Measurements from ENCODE around the gene EXOC4.

The EXOC4 gene

GRCh38 chr7:133789974-133790373 lies 537.1 kb downstream of the EXOC4 start:
- H3K79me1 ChIP-seq (ENCODE audit: low read depth, low read length) = no peaks in the 10 kb centered on the region
- no peak overlapping the region for H4K8ac ChIP-seq (ENCODE audit: low read depth, low read length)
- no peak overlapping the region for H3K14ac ChIP-seq (ENCODE audit: low read length)
- H2BK15ac ChIP-seq (ENCODE audit: low read length) = no peak overlapping the region
- no peak overlapping the region for H3K18ac ChIP-seq (ENCODE audit: low read length)
- no peak overlapping the region for H2BK12ac ChIP-seq (ENCODE audit: low read length)
- no peaks in the 10 kb centered on the region for H3K9me3 ChIP-seq (replicated peaks in 1 of 2; ENCODE audit: control insufficient read depth in 2 of 2, insufficient read depth in 1 of 2, low read depth in 1 of 2, low read length in 2 of 2)
- H3K4me3 ChIP-seq (ENCODE audit: low read length in 2 of 2) = no peak overlapping the region
- H3K4ac ChIP-seq (ENCODE audit: low read length) = no peak overlapping the region
- H3K23ac ChIP-seq (ENCODE audit: low read depth, low read length, poor library complexity) = no peak overlapping the region
- DNase-seq (ENCODE audit: low spot score) = no peak
- no CpG with 5 or more reads among the region's 3 CpGs for WGBS, 2 donors (ENCODE audit: extremely low coverage in 2 of 2, insufficient read length in 2 of 2, insufficient replicate concordance in 1 of 2)
- no peak overlapping the region for H2BK120ac ChIP-seq (ENCODE audit: low read depth, low read length)
- H3K4me1 ChIP-seq (ENCODE audit: control insufficient read depth in 2 of 2, insufficient read depth in 1 of 2, low read depth in 1 of 2, low read length in 2 of 2) = peaks cover 0 to 3% of the 10 kb centered on the region in 2 donors
- no peaks in the 10 kb centered on the region for H3K36me3 ChIP-seq (replicated peaks in 1 of 2; ENCODE audit: control insufficient read depth in 2 of 2, insufficient read depth in 2 of 2, low read length in 2 of 2)
- no peak overlapping the region for H3K27ac ChIP-seq (replicated peaks; ENCODE audit: low read length)
- no peak overlapping the region for H2AK5ac ChIP-seq (ENCODE audit: low read depth, low read length)
- H3K4me2 ChIP-seq (ENCODE audit: insufficient read depth, low read length, poor library complexity, severe bottlenecking) = no peak overlapping the region
- no peak overlapping the region for H4K91ac ChIP-seq (ENCODE audit: low read depth, low read length, poor library complexity)
- H3K27me3 ChIP-seq (ENCODE audit: control insufficient read depth in 3 of 3, insufficient read depth in 3 of 3, low read depth in 1 of 3, low read length in 3 of 3) = no peaks in the 10 kb centered on the region
- no peak overlapping the region for H2AFZ ChIP-seq (ENCODE audit: low read length)
- no peak overlapping the region for H2BK5ac ChIP-seq (ENCODE audit: low read length)
- no peak overlapping the region for H3K9ac ChIP-seq (ENCODE audit: low read depth, low read length, poor library complexity)

- H2AK5ac ChIP-seq (ENCODE audit: low read depth, low read length) = no peak overlapping the region
- H3K27me3 ChIP-seq (ENCODE audit: control insufficient read depth in 3 of 3, insufficient read depth in 3 of 3, low read depth in 1 of 3, low read length in 3 of 3) = no peaks in the 10 kb centered on the region
- WGBS, 2 donors (ENCODE audit: extremely low coverage in 2 of 2, insufficient read length in 2 of 2, insufficient replicate concordance in 1 of 2) = 100% methylated on average over 1 of the region's 4 CpGs
- no peak overlapping the region for H2BK5ac ChIP-seq (ENCODE audit: low read length)
- no peaks in the 10 kb centered on the region for H3K9me3 ChIP-seq (replicated peaks in 1 of 2; ENCODE audit: control insufficient read depth in 2 of 2, insufficient read depth in 1 of 2, low read depth in 1 of 2, low read length in 2 of 2)
- H2BK120ac ChIP-seq (ENCODE audit: low read depth, low read length) = no peak overlapping the region
- no peak overlapping the region for H2BK15ac ChIP-seq (ENCODE audit: low read length)
- H2BK12ac ChIP-seq (ENCODE audit: low read length) = no peak overlapping the region
- H3K9ac ChIP-seq (ENCODE audit: low read depth, low read length, poor library complexity) = no peak overlapping the region
- no peak overlapping the region for H3K23ac ChIP-seq (ENCODE audit: low read depth, low read length, poor library complexity)
- H3K14ac ChIP-seq (ENCODE audit: low read length) = no peak overlapping the region
- H3K4me1 ChIP-seq (ENCODE audit: control insufficient read depth in 2 of 2, insufficient read depth in 1 of 2, low read depth in 1 of 2, low read length in 2 of 2) = peaks cover 0 to 3% of the 10 kb centered on the region in 2 donors
- H4K91ac ChIP-seq (ENCODE audit: low read depth, low read length, poor library complexity) = no peak overlapping the region
- H3K27ac ChIP-seq (replicated peaks; ENCODE audit: low read length) = no peak overlapping the region
- H3K79me1 ChIP-seq (ENCODE audit: low read depth, low read length) = no peaks in the 10 kb centered on the region
- H3K18ac ChIP-seq (ENCODE audit: low read length) = no peak overlapping the region
- H2AFZ ChIP-seq (ENCODE audit: low read length) = no peak overlapping the region
- no peak overlapping the region for H4K8ac ChIP-seq (ENCODE audit: low read depth, low read length)
- no peak for DNase-seq (ENCODE audit: low spot score)
- no peak overlapping the region for H3K4me3 ChIP-seq (ENCODE audit: low read length in 2 of 2)
- H3K36me3 ChIP-seq (replicated peaks in 1 of 2; ENCODE audit: control insufficient read depth in 2 of 2, insufficient read depth in 2 of 2, low read length in 2 of 2) = no peaks in the 10 kb centered on the region
- H3K4ac ChIP-seq (ENCODE audit: low read length) = no peak overlapping the region
- H3K4me2 ChIP-seq (ENCODE audit: insufficient read depth, low read length, poor library complexity, severe bottlenecking) = no peak overlapping the region
These were observed 538.0 kb downstream of the EXOC4 start for GRCh38 chr7:133790911-133791310.

DNA sequence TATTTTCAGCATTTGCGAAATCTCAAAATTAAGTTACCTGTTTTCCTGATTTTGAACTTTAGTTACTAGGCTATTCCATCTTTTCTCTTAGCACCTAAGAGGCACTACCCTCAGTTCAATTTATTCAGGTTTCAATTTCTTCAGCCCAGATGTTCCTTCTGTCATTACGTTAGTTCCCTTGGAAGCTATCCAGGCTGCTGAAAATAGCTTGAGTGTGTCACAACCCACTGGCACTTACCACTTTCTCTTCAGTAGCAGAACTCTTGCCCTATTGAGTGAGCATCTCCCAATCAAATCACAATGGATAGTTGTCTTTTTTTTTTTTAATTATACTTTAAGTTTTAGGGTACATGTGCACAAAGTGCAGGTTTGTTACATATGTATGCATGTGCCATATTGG lies 541.6 kb downstream of the EXOC4 start:
- no peaks in the 10 kb centered on the region for H3K27me3 ChIP-seq (ENCODE audit: control insufficient read depth in 3 of 3, insufficient read depth in 3 of 3, low read depth in 1 of 3, low read length in 3 of 3)
- no peak overlapping the region for H3K4ac ChIP-seq (ENCODE audit: low read length)
- DNase-seq (ENCODE audit: low spot score) = no peak
- no peak overlapping the region for H3K9ac ChIP-seq (ENCODE audit: low read depth, low read length, poor library complexity)
- no peak overlapping the region for H2AFZ ChIP-seq (ENCODE audit: low read length)
- no peak overlapping the region for H3K27ac ChIP-seq (replicated peaks; ENCODE audit: low read length)
- H3K9me3 ChIP-seq (replicated peaks in 1 of 2; ENCODE audit: control insufficient read depth in 2 of 2, insufficient read depth in 1 of 2, low read depth in 1 of 2, low read length in 2 of 2) = no peaks in the 10 kb centered on the region
- no peak overlapping the region for H3K23ac ChIP-seq (ENCODE audit: low read depth, low read length, poor library complexity)
- H4K8ac ChIP-seq (ENCODE audit: low read depth, low read length) = no peak overlapping the region
- H3K4me1 ChIP-seq (ENCODE audit: control insufficient read depth in 2 of 2, insufficient read depth in 1 of 2, low read depth in 1 of 2, low read length in 2 of 2) = peaks cover 0 to 3% of the 10 kb centered on the region in 2 donors
- no peaks in the 10 kb centered on the region for H3K36me3 ChIP-seq (replicated peaks in 1 of 2; ENCODE audit: control insufficient read depth in 2 of 2, insufficient read depth in 2 of 2, low read length in 2 of 2)
- H4K91ac ChIP-seq (ENCODE audit: low read depth, low read length, poor library complexity) = no peak overlapping the region
- no peak overlapping the region for H2BK12ac ChIP-seq (ENCODE audit: low read length)
- H2BK5ac ChIP-seq (ENCODE audit: low read length) = no peak overlapping the region
- H3K4me2 ChIP-seq (ENCODE audit: insufficient read depth, low read length, poor library complexity, severe bottlenecking) = no peak overlapping the region
- H3K18ac ChIP-seq (ENCODE audit: low read length) = no peak overlapping the region
- no peak overlapping the region for H2AK5ac ChIP-seq (ENCODE audit: low read depth, low read length)
- H2BK15ac ChIP-seq (ENCODE audit: low read length) = no peak overlapping the region
- no peaks in the 10 kb centered on the region for H3K79me1 ChIP-seq (ENCODE audit: low read depth, low read length)
- H3K4me3 ChIP-seq (ENCODE audit: low read length in 2 of 2) = no peak overlapping the region
- no CpG with 5 or more reads among the region's 2 CpGs for WGBS, 2 donors (ENCODE audit: extremely low coverage in 2 of 2, insufficient read length in 2 of 2, insufficient replicate concordance in 1 of 2)
- H3K14ac ChIP-seq (ENCODE audit: low read length) = no peak overlapping the region
- no peak overlapping the region for H2BK120ac ChIP-seq (ENCODE audit: low read depth, low read length)

DNA sequence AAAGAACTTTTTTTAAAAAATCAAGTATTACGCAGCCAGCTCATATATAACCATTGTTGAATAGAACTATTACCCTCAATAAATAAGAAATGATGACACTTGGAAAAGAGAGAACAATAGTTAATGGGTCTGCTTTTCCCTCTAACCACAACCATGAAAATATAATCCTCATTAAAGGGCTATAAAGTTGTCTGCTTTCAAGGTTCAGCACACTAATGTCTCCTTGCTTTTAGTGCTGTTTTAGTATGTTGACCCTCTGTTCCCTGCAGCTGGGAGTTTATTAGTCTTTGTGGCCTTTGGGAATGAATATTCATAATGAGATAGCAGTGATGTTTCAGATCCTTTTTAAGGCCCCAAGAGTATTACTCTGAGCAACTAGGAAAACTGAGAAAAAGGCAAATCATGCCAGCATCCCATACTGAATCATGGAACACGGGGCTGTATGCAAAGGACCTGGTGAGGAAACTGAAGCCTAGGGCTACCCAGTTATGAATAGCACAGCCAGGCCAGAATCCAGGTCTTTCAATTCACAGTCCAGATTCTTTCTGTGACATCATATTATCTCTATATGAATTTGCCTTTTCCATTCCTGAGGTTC lies 542.3 kb downstream of the EXOC4 start:
- Histone ChIP-seq H3K36me3 (replicated peaks in 1 of 2; ENCODE audit: control insufficient read depth in 2 of 2, insufficient read depth in 2 of 2, low read length in 2 of 2) (no peaks in the 10 kb centered on the region), H3K27ac (replicated peaks; ENCODE audit: low read length) (no peak overlapping the region), H3K18ac (ENCODE audit: low read length) (no peak overlapping the region), H3K4me2 (ENCODE audit: insufficient read depth, low read length, poor library complexity, severe bottlenecking) (no peak overlapping the region), H2BK5ac (ENCODE audit: low read length) (no peak overlapping the region), H3K27me3 (ENCODE audit: control insufficient read depth in 3 of 3, insufficient read depth in 3 of 3, low read depth in 1 of 3, low read length in 3 of 3) (no peaks in the 10 kb centered on the region), H3K23ac (ENCODE audit: low read depth, low read length, poor library complexity) (no peak overlapping the region), H2AK5ac (ENCODE audit: low read depth, low read length) (no peak overlapping the region), H3K9me3 (replicated peaks in 1 of 2; ENCODE audit: control insufficient read depth in 2 of 2, insufficient read depth in 1 of 2, low read depth in 1 of 2, low read length in 2 of 2) (no peaks in the 10 kb centered on the region), H3K4ac (ENCODE audit: low read length) (no peak overlapping the region), H4K8ac (ENCODE audit: low read depth, low read length) (no peak overlapping the region), H3K4me1 (ENCODE audit: control insufficient read depth in 2 of 2, insufficient read depth in 1 of 2, low read depth in 1 of 2, low read length in 2 of 2) (no peaks in the 10 kb centered on the region), H4K91ac (ENCODE audit: low read depth, low read length, poor library complexity) (no peak overlapping the region), H2AFZ (ENCODE audit: low read length) (no peak overlapping the region), H3K14ac (ENCODE audit: low read length) (no peak overlapping the region), H3K9ac (ENCODE audit: low read depth, low read length, poor library complexity) (no peak overlapping the region), H2BK12ac (ENCODE audit: low read length) (no peak overlapping the region), H2BK15ac (ENCODE audit: low read length) (no peak overlapping the region), H2BK120ac (ENCODE audit: low read depth, low read length) (no peak overlapping the region), H3K79me1 (ENCODE audit: low read depth, low read length) (no peaks in the 10 kb centered on the region), H3K4me3 (ENCODE audit: low read length in 2 of 2) (no peak overlapping the region)
- no peak for DNase-seq (ENCODE audit: low spot score)
- WGBS, 2 donors (ENCODE audit: extremely low coverage in 2 of 2, insufficient read length in 2 of 2, insufficient replicate concordance in 1 of 2) = no CpG with 5 or more reads among the region's 2 CpGs
